AG10803 (cell line): ENCODE results near the gene C17orf113.

Experiments
- DNase-seq: peaks from one replicate; pipeline ENCODE4 v3.0.0; 2010; ENCODE audit warnings: low read depth
- H3K4me3 ChIP-seq: 2 replicates; pipeline ENCODE4 v1.5.1; 2011; ENCODE audit warnings: mild to moderate bottlenecking, low read length, control low read depth
- CTCF ChIP-seq: conservative IDR thresholded peaks from 2 replicates; pipeline ENCODE4 v1.5.1; 2011; ENCODE audit warnings: mild to moderate bottlenecking, low read length, control low read depth, inconsistent platforms

C17orf113 gene

DNA sequence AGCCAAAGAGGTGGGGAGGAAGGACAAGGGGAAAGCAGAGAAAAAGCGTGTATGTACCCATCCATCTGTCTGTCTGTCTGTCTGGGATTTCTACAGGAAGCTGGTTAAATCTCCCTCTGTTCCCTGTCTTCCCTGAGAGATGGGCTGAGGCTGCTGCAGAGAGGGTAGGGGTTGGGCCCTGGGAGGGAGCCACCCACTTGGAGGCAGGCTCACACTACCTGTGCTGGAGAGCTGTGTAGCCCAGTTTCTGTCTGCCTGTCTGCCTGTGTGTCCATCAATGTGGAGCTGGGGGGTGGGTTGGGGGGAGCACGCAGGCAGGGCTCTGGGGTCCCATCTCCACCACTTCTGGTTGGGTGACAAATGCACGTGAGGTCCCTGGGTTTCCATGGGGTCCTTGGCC, 18.6 kb upstream of the C17orf113 start:
- no peak for DNase-seq
- H3K4me3 ChIP-seq: no peak overlapping the region
- TF ChIP-seq CTCF: no peak

DNA sequence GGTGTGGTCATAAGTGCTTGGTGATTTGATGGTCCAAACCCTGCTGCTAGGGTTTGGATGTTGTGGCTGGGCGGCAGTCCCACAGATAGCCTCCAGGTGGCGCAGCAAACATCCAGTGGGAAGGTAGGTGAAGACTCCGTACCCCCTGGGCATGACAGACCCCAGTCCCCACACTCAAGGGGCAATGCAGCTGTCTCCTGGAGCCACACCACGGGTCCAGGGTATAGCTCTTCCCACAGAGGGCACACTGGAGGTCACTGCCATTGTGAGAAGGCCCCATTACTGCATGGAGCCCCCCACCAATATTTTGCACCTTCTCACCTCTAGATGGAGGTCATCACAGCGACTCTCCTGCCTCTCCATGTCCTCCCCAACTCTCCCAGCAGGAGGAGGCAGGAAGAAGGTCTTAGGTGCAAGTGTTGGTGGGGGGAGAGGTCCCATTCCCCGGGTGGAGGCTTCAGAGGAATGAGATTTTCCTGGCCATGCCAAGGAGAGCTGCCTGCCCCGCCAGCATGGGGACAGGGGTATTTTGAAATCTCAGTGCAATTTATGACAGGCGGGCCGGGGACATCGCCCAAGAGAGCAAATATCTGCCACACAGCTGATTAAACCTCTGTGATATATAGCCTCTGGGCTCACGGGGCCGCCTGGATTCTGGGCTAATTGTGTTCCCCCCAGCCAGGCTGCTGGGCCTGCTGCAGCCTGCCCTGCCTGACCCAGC, 17.1 kb upstream of the C17orf113 start:
- DNase-seq: peak; percentile 24
- no peak overlapping the region for H3K4me3 ChIP-seq
- peak; percentile 84 for TF ChIP-seq CTCF

DNA sequence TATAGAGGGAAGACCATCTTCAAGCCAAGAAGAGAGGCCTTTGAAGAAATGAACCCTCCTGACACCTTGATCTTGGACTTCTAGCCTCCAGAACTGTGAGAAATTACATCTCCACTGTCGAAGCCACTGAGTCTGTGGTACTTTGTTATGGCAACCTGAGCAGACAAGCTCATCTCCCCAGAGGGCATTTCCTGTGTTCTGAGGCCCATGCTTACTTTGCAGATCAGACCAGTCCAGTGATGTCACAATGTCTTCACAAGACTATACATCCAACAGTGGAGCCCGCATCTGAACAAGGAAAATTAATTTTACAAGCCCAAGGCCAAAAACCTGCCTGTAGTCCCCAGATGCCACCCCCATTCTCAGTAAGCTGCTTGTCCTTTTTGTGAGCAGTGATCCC, 14.8 kb upstream of the C17orf113 start:
- H3K4me3 ChIP-seq: no peak overlapping the region
- no peak for DNase-seq
- no peak for TF ChIP-seq CTCF

DNA sequence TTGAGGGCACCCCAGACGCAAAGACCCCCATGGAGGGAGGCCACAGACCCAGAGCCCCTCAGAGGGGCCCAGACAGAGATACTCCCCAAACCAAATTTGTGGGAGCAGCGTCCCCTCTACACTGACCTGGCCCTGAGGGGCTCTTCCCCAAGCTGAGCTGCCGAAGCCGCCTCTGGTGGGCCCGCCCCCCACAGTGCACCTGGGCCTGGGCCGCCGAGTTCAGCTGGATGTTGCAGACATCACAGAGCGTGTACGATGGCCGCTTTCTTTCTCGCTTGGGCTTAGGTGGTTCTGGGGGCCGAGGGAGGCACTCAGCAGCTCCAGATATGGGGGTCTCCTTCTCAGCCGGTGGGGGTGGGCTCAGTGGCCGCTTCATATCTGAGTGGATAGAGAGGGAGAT, 12.3 kb upstream of the C17orf113 start:
- TF ChIP-seq CTCF: no peak
- no peak for DNase-seq
- H3K4me3 ChIP-seq: no peak overlapping the region

GRCh38 chr17:42061646-42062487, 11.5 kb upstream of the C17orf113 start:
- DNase-seq: no peak
- no peak overlapping the region for H3K4me3 ChIP-seq
- no peak for TF ChIP-seq CTCF

GRCh38 chr17:42060231-42060630, 9.8 kb upstream of the C17orf113 start:
- DNase-seq: no peak
- no peak for TF ChIP-seq CTCF
- no peak overlapping the region for H3K4me3 ChIP-seq

- TF ChIP-seq CTCF: no peak
- DNase-seq: no peak
- no peak overlapping the region for H3K4me3 ChIP-seq
Observed at GRCh38 chr17:42059815-42060214, 9.4 kb upstream of the C17orf113 start.
